Measurements from ENCODE around the gene ANXA5.

Gene ANXA5

DNA sequence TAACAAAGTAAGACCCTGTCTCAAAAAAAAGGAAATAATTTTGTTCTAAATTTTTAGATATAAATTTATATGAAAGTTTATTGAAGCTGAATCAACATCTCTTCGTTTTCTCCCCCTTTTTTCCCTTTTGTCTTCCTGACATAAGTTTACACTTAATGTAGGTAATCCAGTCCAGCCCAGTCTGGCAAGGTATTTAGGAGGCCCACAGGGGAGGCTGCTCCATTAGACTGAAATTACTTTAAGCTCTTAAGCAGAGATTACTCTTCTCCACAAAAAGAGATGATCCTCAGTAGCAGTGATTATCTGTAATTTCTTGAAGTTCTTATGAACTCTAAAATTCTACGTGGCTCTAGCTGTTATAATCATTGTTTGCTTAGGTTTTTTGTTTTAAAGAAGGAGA, 46.0 kb downstream of the ANXA5 start:
- no peak for TF ChIP-seq CTCF (IDR thresholded peaks at IDR 0.05; ENCODE audit: low read length, missing control alignments)
- no peak for DNase-seq (ENCODE audit: low read depth)
- no peak overlapping the region for H3K4me3 ChIP-seq (replicated peaks; ENCODE audit: low read depth, low read length)

GRCh38 chr4:121648516-121648915, 48.3 kb downstream of the ANXA5 start:
- no peak overlapping the region for H3K4me3 ChIP-seq (replicated peaks; ENCODE audit: low read depth, low read length)
- TF ChIP-seq CTCF (IDR thresholded peaks at IDR 0.05; ENCODE audit: low read length, missing control alignments), result no peak
- peak; percentile 47 for DNase-seq (ENCODE audit: low read depth)

DNA sequence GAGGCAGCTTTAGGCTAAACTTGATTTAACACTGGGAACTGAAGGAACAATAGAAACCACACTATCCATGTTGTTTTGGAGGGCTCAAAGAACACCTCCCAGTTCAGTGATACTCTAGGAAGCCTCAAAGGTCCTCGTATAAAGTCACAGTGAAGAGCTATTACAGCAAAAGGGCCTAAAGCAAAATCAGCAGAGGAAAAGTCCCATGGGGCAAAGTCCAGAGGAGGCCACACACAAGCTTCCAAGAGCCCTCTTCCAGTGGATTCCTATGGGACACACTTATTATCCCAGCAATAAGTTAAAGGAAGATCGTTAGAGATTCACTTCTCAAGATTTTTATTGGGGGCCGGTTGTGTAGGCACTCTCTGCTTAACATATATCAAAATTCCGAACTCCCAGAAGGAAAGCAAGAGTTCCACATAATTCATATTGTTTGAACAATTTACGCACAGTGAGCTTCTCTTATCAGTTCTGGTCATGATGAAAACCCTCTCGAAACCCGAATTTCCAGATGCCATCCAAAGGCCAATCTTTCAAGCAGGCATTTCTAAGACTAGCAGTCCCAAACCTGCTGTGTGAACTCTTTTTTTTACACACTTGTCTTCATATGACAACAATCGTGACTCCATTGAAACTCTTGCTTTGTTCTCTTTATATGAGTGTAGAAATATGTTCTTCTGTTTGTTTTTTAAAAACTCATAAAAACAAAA, 53.7 kb downstream of the ANXA5 start:
- no peak for DNase-seq (ENCODE audit: low read depth)
- H3K4me3 ChIP-seq (replicated peaks; ENCODE audit: low read depth, low read length), result no peak overlapping the region
- TF ChIP-seq CTCF (IDR thresholded peaks at IDR 0.05; ENCODE audit: low read length, missing control alignments), result no peak

DNA sequence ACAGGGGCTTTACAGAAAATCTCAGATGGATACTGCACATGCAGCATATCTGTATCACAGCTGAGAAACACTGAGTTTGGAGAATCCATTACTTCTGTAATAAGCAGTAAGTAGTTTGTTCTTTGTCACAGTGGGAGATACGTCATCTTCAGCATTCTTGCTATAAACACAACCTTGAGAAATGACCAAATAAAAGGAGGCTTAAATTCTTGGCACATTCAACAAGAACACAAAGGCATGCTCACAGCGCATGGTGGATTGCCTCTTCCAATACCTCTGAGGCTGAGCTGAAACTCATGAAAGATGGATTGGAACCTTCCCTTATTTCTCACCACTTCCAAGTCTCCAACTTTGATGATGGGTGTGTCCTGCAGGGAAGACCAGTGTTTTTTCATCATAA, 54.5 kb downstream of the ANXA5 start:
- no peak for TF ChIP-seq CTCF (IDR thresholded peaks at IDR 0.05; ENCODE audit: low read length, missing control alignments)
- no peak overlapping the region for H3K4me3 ChIP-seq (replicated peaks; ENCODE audit: low read depth, low read length)
- no peak for DNase-seq (ENCODE audit: low read depth)

- TF ChIP-seq CTCF (IDR thresholded peaks at IDR 0.05; ENCODE audit: low read length, missing control alignments), result no peak
- no peak for DNase-seq (ENCODE audit: low read depth)
- no peak overlapping the region for H3K4me3 ChIP-seq (replicated peaks; ENCODE audit: low read depth, low read length)
These were observed 63.1 kb downstream of the ANXA5 start for GRCh38 chr4:121633653-121634052.

GRCh38 chr4:121632636-121633035, 64.1 kb downstream of the ANXA5 start:
- no peak for TF ChIP-seq CTCF (IDR thresholded peaks at IDR 0.05; ENCODE audit: low read length, missing control alignments)
- H3K4me3 ChIP-seq (replicated peaks; ENCODE audit: low read depth, low read length), result no peak overlapping the region
- DNase-seq (ENCODE audit: low read depth), result no peak
